Stimulated activated CD8-positive, alpha-beta memory T cell treated with anti-CD3 and anti-CD28 coated beads, Interleukin-15, amount 100 ng/mL, for 1 hour (primary cell): ENCODE measurements around the gene PAIP1.
"Not testable (repeated sequence)": the region's sequence is repeated elsewhere in the genome, so short reads cannot be mapped to it uniquely, and the experiment has no call there.

ENCODE experiments used
- DNase-seq: peaks from one replicate; pipeline ENCODE4 v3.0.0-alpha.2; 2020; ENCODE audit warnings: low read depth

PAIP1 gene

GRCh38 chr5:43570450-43571158 lies 13.7 kb upstream of the PAIP1 start:
- no peak for DNase-seq

GRCh38 chr5:43569236-43569746 lies 12.4 kb upstream of the PAIP1 start:
- DNase-seq, result no peak

DNA sequence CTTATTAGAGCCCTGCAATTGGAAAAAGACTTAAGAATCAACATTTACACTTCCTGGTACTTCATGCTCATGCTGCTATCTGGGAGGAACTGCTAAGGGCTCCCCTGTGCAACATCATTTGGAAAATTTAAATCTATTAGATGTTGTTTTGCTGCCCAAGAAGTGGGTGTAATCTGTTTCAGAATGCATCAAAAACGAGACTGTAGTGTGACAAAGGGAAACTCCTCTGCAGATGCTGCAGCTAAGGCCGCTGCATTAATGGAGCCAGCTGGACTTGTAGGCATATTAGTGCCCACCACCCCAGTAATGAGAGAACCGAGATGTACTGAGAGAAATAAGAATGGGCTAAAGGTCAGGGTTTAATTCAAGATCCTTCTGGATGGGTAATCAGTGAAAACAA lies 11.1 kb upstream of the PAIP1 start:
- no peak for DNase-seq

DNA sequence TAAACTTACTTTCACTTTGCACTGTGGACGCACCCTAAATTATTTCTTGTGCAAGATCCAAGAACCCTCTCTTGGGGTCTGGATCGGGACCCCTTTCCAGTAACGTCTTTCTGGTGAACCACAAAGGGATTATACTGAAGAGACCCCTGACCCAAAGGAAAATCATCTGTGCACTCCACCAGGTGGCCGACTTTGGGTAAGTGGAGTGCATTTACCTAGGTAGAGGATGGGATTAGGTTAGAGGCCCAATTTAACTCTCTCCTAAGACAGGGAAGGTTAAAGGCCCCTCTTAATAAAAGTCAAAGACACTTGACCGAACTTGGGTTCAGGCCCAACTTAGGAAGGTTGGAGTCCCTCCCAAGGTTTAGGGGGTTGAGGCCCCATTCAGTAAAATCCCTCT lies 8.2 kb upstream of the PAIP1 start:
- no peak for DNase-seq

DNA sequence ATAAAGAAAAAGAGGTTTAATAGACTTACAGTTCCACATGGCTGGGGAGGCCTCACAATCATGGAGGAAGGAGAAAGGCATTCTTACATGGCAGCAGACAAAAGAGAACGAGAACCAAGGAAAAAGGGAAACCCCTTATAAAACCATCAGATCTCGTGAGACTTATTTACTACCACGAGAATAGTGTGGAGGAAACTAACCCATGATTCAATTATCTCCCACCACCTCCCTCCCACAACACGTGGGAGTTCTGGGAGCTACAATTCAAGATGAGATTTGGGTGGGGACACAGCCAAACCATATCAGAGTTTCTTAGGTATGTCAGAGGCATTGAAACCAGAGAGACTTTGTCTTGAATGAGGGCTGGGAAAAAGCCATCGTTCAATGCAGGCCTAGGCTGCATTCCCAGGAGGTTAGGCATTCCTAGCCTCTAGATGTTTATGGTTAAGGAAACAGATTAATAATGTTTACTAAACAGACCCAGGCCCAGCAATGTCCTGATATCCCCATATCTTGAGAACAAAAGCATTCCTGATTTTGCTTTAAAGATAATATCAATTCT lies 7.5 kb upstream of the PAIP1 start:
- DNase-seq, result no peak

DNA sequence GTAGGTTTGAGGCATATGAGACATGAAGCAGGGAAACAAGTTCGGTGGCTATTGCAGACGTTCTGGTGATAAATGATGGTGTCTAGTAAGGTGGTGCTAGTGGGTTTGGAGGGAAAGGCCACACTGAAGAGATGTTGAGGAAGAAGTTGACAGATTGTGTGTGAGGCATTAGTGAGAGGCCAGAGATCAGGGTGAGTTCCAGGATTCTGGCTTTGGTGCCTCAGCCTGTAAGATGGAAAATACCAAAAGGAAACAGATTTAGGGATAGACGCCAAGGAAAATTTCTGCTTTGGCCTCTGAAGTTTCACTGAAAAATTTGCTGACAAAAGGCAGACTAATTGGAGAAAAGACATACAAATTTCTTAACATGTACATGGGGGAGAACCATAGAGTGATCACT lies 6.4 kb upstream of the PAIP1 start:
- no peak for DNase-seq

GRCh38 chr5:43561356-43561755 lies 4.5 kb upstream of the PAIP1 start:
- no peak for DNase-seq

- DNase-seq, result no peak
Observed at GRCh38 chr5:43560128-43560527, 3.3 kb upstream of the PAIP1 start.

GRCh38 chr5:43556607-43556856 lies 345 bp downstream of the PAIP1 start:
- DNase-seq, result not testable (repeated sequence)

GRCh38 chr5:43555895-43556606 lies 826 bp downstream of the PAIP1 start:
- peak; percentile 2 for DNase-seq

DNA sequence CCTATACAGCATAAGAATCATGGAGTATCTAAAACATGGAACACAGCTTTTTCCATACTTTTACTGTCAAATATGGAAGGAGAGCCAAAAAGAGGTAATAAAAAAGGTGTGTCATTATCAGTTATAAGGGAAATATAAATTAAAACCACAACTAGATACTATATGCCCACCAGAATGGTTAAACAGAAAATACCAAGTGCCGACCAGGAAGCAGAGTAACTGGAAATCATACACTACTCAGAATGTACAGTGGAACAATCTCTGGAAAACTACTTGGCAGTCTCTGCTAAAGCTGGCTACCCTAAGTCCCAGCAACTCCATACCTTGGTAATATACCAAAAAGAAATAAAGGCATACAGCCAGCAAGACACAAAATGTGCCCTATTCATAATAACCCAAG lies 2.4 kb downstream of the PAIP1 start:
- DNase-seq, result no peak

DNA sequence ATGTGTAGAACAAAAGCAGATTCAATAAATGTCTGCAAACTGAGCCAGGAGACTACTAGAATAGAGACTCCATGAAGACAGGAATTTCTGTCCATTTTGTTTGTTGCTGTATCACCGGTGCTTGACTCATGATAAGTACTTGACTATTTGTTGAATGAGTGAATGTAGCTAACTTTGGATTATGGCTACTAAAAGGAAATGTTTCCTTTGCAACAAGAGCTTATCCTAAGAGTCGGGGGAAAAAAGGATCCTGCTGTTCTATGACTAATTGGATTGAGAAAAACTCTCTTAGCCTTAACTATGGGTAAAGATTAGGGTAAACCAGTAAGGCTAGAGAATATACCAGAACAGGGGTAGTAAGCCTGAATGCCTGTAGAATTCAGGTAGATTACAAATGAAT lies 3.5 kb downstream of the PAIP1 start:
- DNase-seq, result no peak

GRCh38 chr5:43551731-43552130 lies 5.1 kb downstream of the PAIP1 start:
- no peak for DNase-seq

DNA sequence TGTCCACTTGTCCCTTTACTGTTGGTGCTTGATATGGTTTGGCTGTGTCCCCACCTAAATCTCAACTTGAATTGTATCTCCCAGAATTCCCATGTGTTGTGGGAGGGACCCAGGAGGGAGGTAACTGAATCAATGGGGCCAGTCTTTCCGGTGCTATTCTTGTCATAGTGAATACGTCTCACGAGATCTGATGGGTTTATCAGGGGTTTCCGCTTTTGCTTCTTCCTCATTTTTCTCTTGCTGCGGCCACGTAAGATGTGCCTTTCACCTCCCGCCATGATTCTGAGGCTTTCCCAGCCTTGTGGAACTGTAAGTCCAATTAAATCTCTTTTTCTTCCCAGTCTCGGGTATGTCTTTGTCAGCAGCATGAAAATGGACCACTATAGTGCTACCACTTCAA lies 7.6 kb downstream of the PAIP1 start:
- not testable (repeated sequence) for DNase-seq

DNA sequence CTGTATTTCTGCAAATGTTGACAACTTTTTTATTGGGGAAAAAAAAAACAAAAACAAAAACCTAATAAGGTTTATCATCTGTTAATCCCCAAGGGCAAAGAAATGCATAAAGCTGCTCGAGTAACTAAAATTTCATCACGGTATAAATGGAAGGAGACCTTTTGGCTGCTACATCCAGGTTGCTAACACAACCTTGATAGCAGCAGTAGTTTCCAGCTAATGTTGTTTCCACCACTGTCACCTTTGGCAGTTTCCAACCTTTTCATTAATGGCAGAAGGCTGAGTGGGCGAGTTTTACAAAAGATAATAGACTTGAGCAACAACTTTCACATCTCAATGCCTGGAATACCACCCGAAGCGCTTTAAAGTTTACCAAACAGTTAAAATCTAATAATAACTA lies 8.5 kb downstream of the PAIP1 start:
- DNase-seq, result no peak

DNA sequence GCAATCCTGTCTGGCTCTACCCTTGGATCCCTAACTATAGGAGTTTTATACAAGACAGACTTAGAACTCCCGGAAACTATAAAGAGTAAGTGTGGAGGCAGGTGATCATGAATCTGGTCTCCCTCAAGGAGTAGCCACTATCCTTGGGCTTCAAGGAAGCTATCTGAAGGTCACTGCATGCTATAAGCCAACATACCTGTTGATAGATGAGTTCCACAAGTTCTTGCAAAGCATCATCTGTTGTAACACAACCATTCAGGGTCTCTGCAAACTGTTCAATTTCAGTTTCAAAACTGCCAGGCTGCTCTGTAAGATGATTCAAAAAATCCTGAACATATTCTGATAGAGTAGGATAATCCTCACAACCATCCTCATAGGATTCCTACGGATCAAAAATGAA lies 9.3 kb downstream of the PAIP1 start:
- DNase-seq, result no peak

DNA sequence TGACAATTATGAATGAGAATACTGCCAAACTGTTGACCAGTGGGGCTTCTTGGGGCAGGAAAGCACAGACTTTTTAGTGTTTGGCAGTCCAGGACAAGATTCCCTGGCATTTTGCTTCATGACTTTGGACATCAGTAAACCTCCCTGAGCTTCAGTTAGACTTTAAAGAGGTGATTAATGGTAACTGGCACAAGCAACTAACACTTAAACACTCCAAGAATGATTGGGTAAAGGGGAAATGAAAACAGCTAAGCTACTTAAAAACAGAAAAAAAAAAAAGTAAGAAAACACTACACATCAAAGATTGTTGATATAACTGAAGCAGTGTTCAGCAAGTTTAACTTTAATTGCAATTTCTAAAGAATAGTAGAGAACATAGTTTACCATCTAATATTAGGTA lies 13.4 kb downstream of the PAIP1 start:
- no peak for DNase-seq

GRCh38 chr5:43540746-43541145 lies 16.1 kb downstream of the PAIP1 start:
- no peak for DNase-seq

GRCh38 chr5:43536972-43537371 lies 19.9 kb downstream of the PAIP1 start:
- DNase-seq, result no peak

DNA sequence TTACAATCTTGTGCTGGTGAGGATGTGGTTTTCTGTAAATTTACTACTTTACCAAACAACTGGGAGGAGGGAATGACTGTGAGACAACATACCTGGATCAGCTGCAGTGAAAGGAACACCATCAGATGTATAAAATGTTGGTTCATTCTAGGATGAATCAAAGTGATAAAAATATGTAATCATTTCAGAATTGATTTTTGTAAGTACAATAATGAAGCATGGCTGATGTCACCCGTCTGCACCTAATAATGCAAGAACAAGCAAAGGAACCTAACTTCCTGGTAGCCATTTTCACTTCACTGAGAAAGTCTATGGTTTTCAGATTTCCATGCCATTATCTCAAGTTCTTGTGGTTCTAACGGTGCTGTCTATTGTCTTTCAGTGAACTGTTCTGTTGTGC lies 23.2 kb downstream of the PAIP1 start:
- no peak for DNase-seq

- no peak for DNase-seq
Observed at GRCh38 chr5:43530648-43531047, 26.2 kb downstream of the PAIP1 start.

DNA sequence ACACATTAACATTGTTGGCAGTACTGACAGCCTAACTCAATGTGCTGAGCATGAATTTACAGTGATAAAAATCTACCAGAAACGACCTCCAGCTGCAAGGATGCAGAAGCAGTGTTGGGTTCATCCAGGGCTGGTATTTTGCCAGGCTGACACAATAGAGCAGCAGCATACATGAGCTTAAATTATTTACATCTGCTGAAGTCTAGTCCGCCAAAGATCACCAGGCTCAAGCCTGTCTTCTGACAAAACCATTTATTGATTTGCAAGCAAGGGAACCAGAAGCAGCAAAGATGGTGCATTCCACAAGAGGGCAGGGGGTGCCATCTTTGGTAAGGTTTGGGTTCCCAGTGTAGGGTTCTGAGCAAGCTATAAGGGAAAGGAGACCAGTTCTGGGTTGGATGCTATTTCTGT lies 33.2 kb downstream of the PAIP1 start:
- DNase-seq, result no peak

- DNase-seq, result no peak
Observed at GRCh38 chr5:43520615-43521014, 36.3 kb downstream of the PAIP1 start.

DNA sequence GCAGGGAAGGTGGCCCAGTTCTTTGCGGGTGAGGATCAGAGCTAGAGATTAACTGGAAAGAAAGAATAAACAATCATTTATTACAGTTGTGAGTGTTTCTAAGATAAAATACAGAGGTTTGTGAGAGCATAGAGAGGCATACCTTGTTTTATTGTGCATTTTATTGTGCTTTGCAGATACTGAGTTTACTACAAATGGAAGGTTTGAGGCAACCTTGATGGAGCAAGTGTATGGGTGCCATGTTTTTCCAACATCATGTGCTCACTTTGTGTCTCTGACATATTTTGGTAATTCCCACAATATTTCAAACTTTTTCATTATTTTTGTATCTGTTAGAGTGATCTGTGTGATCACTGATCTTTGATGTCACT lies 41.2 kb downstream of the PAIP1 start:
- DNase-seq, result no peak
